GM12878 (cell line): ENCODE measurements around the gene UBE2D3. TPM values are rescaled to one million over a fixed set of nuclear protein-coding genes. Genes with fewer than 3 reads are reported as not detected.

Experiments used
- ATAC-seq: fragments of 200-7000 bp; cut with Tn5 transposase; 3 replicates; pipeline ENCODE4 v1.9.1; 2020; ENCODE audit warnings: mild to moderate bottlenecking, moderate library complexity
- BruUV-seq: library from RNA; stranded (reverse); fragments of 400-500 nt; replicated peaks from 2 replicates; lab custom pipeline; 2021; lab: Mats Ljungman, UMichigan
- CTCF ChIA-PET: fragments of 300-600 bp; sonication (Branson Sonifier 250); formaldehyde crosslinking; extraction: SDS; loops from one replicate; lab custom pipeline; 2021; ENCODE audit warnings: inconsistent platforms; lab: Yijun Ruan, JAX
- POLR2A ChIA-PET: fragments of 350-600 bp; formaldehyde crosslinking; extraction: SDS; loops from one replicate; lab custom pipeline; 2021; ENCODE audit warnings: inconsistent platforms; lab: Charles Lee
- RAD21 ChIA-PET: fragments of 300-600 bp; sonication (Branson Sonifier 250); formaldehyde crosslinking; loops from one replicate; lab custom pipeline; 2023; ENCODE audit warnings: antibody characterized with exemption; ENCODE audit not compliant: unreplicated experiment; lab: Charles Lee
- SMC1A ChIA-PET: fragments of 300-600 bp; sonication (Branson Sonifier 250); formaldehyde crosslinking; loops from one replicate; lab custom pipeline; 2023; ENCODE audit not compliant: unreplicated experiment, uncharacterized antibody; lab: Charles Lee
- DNase-seq: peaks from one replicate; pipeline ENCODE4 v3.0.0-alpha.2; 2011; ENCODE audit warnings: low read depth, low spot score
- FAIRE-seq: peaks from 3 replicates; lab custom pipeline; 2011; peaks lifted over from hg19 to GRCh38; lab: Jason Lieb, UNC
- H2AFZ ChIP-seq: 2 replicates; pipeline ENCODE4 v1.6.0; 2011; ENCODE audit warnings: low read depth, low read length, control low read depth; ENCODE audit not compliant: control insufficient read depth
- H3K27ac ChIP-seq: 2 replicates; pipeline ENCODE4 v1.5.1; 2011; ENCODE audit warnings: control low read depth; ENCODE audit not compliant: control insufficient read depth, insufficient read depth
- H3K27me3 ChIP-seq, 2 experiments: replicated peaks in 1 of 2; 2 replicates each; pipeline versions ENCODE4 v1.6.0 to v1.6.1; 2011; ENCODE audit warnings: low read length in 1 of 2; ENCODE audit not compliant: control insufficient read depth in 2 of 2, insufficient read depth in 2 of 2
- H3K36me3 ChIP-seq, 2 experiments: 2 replicates each; pipeline ENCODE4 v1.5.1; 2011; ENCODE audit warnings: low read length in 1 of 2; ENCODE audit not compliant: control insufficient read depth in 2 of 2, insufficient read depth in 2 of 2
- H3K4me1 ChIP-seq: 2 replicates; pipeline ENCODE4 v1.6.1; 2011; ENCODE audit warnings: mild to moderate bottlenecking, low read length, moderate library complexity, mixed read lengths; ENCODE audit not compliant: control insufficient read depth, insufficient read depth
- H3K4me2 ChIP-seq: 2 replicates; pipeline ENCODE4 v1.6.0; 2011; ENCODE audit warnings: control low read depth; ENCODE audit not compliant: control insufficient read depth, insufficient read depth
- H3K4me3 ChIP-seq: fragments of 200-600 bp; sonication (generic); 2 replicates; pipeline ENCODE4 v1.5.1; 2016
- H3K79me2 ChIP-seq: 2 replicates; pipeline ENCODE4 v1.6.0; 2011; ENCODE audit warnings: low read length; ENCODE audit not compliant: control insufficient read depth, insufficient read depth
- H3K9ac ChIP-seq: 2 replicates; pipeline ENCODE4 v1.8.0; 2011; ENCODE audit warnings: low read length, control low read depth, mixed read lengths; ENCODE audit not compliant: control insufficient read depth, insufficient read depth
- H3K9me3 ChIP-seq: replicated peaks from 3 replicates; pipeline ENCODE4 v1.5.1; 2011; ENCODE audit warnings: mild to moderate bottlenecking, low read length; ENCODE audit not compliant: control insufficient read depth, insufficient read depth
- H4K20me1 ChIP-seq: 2 replicates; pipeline ENCODE4 v1.6.0; 2011; ENCODE audit not compliant: control insufficient read depth, insufficient read depth
- SPI1 ChIP-seq: IDR thresholded peaks from 2 replicates; pipeline ENCODE4 v1.6.1; 2011; ENCODE audit warnings: low read depth, mild to moderate bottlenecking, low read length, moderate library complexity, borderline replicate concordance; ENCODE audit not compliant: insufficient read depth
- SRF ChIP-seq, 2 experiments: IDR thresholded peaks; 2 replicates each; pipeline ENCODE4 v1.6.1; 2011; ENCODE audit warnings: low read depth in 2 of 2, low read length in 2 of 2, mild to moderate bottlenecking in 1 of 2, moderate library complexity in 1 of 2
- TCF12 ChIP-seq: IDR thresholded peaks from 2 replicates; pipeline ENCODE4 v1.6.1; 2011; ENCODE audit warnings: low read depth, mild to moderate bottlenecking, low read length
- ZZZ3 ChIP-seq: IDR thresholded peaks from 2 replicates; pipeline ENCODE4 v1.6.1; 2011; ENCODE audit warnings: low read depth; ENCODE audit not compliant: control insufficient read depth, insufficient read length
- WGBS: methylation state at CpG from one replicate; pipeline ENCODE4 v1.1.6; 2016; ENCODE audit warnings: low lambda C conversion rate; ENCODE audit not compliant: insufficient replicate concordance, insufficient coverage; ENCODE audit errors: missing lambda C conversion rate; 5-methylcytosine and 5-hydroxymethylcytosine counted together
- in situ Hi-C: fragments of 300-500 bp; cut with MboI; formaldehyde crosslinking; loops from 9 replicates; pipeline ENCODE4 v1.14.3; 2018; ENCODE audit warnings: mixed read lengths
- intact Hi-C: fragments of 100-400 bp; cut with micrococcal nuclease; formaldehyde crosslinking; loops from one replicate; pipeline ENCODE4 v1.14.2; 2022; ENCODE audit not compliant: unreplicated experiment
- polyA plus RNA-seq, 11 experiments: library from polyadenylated mRNA; depleted of rRNA in 4 of 11; unstranded in 6 of 11; stranded (reverse) in 5 of 11; fragments of >200 nt; fragmentation: Nextera tagmentation in 4 of 11; fragmentation: Illumina TruSeq in 1 of 11; extraction: Ambion mirVana in 4 of 11; extraction: Trizol in 1 of 11; gene quantifications; 1 replicate in 1 of 11; 2 replicates in 10 of 11; pipeline versions ENCODE4 v1.2.1 to v1.2.3, GENCODE V29; 2011 to 2016; ENCODE audit warnings: inconsistent platforms in 2 of 11, missing spikeins in 2 of 11, low read depth in 1 of 11
- total RNA-seq, 4 experiments: library from RNA; depleted of rRNA in 3 of 4; stranded (reverse); fragments of >200 nt in 3 of 4; fragmentation: Illumina TruSeq in 1 of 4; extraction: Trizol in 1 of 4; gene quantifications; 2 replicates each; pipeline versions ENCODE4 v1.2.1 to v1.2.3, GENCODE V29; 2013 to 2021
- TF ChIP-seq, protein P1 (sequence below): IDR thresholded peaks from 2 replicates; pipeline ENCODE4 v1.6.1; 2012; ENCODE audit warnings: improper control_type of control experiment, low read depth, low read length; ENCODE audit not compliant: insufficient replicate concordance
- TF ChIP-seq, protein P2 (sequence below): fragments of 450-650 bp; IDR thresholded peaks from 2 replicates; pipeline ENCODE4 v1.6.1; 2017; ENCODE audit warnings: mild to moderate bottlenecking, moderate library complexity

The UBE2D3 gene
- total and polyA plus RNA-seq, 10 of the 15 experiments (the other 5 are each of a cell fraction or from before 2014, with no cell fraction given), result 162 to 572 (median 395) TPM

DNA sequence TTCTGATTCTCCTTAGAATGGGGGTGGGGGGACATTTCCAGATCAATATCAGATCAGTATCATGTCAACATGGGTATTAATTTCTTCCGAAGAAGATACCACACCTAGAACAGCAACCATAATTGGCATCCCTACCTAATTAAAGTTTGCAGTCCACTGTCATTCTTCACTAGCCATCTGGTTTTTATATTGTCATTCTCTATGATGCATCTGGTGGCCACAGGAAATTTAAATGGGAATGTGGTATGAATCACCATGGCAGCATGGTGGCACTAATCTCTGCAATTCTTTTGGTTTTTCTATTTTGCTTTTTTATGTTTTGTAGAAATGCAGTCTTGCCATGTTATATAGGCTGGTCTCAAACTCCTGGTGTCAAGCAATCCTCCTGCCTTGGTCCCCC lies 16.6 kb upstream of the UBE2D3 start:
- DNase-seq, result no peak
- CTCF ChIA-PET, result no interaction called here
- intact Hi-C loops, result no loop called here
- Histone ChIP-seq H2AFZ (no peak overlapping the region), H3K27ac (no peak overlapping the region), H3K79me2 (no peaks in the 10 kb centered on the region), H3K27me3 (no peaks in the 10 kb centered on the region), H3K4me3 (no peak overlapping the region), H3K36me3 (no peaks in the 10 kb centered on the region; a peak in 1 of 4 replicates), H3K4me1 (no peaks in the 10 kb centered on the region), H3K9me3 (no peaks in the 10 kb centered on the region; the same call in 2 of the 3 replicates), H4K20me1 (no peaks in the 10 kb centered on the region), H3K4me2 (no peak overlapping the region), H3K9ac (no peak overlapping the region)
- POLR2A ChIA-PET, result no interaction called here
- BruUV-seq, result no TSS peak
- FAIRE-seq, result no peak
- SMC1A ChIA-PET, result no interaction called here
- TF ChIP-seq SPI1, result no peak
- TF ChIP-seq, protein P1, sequence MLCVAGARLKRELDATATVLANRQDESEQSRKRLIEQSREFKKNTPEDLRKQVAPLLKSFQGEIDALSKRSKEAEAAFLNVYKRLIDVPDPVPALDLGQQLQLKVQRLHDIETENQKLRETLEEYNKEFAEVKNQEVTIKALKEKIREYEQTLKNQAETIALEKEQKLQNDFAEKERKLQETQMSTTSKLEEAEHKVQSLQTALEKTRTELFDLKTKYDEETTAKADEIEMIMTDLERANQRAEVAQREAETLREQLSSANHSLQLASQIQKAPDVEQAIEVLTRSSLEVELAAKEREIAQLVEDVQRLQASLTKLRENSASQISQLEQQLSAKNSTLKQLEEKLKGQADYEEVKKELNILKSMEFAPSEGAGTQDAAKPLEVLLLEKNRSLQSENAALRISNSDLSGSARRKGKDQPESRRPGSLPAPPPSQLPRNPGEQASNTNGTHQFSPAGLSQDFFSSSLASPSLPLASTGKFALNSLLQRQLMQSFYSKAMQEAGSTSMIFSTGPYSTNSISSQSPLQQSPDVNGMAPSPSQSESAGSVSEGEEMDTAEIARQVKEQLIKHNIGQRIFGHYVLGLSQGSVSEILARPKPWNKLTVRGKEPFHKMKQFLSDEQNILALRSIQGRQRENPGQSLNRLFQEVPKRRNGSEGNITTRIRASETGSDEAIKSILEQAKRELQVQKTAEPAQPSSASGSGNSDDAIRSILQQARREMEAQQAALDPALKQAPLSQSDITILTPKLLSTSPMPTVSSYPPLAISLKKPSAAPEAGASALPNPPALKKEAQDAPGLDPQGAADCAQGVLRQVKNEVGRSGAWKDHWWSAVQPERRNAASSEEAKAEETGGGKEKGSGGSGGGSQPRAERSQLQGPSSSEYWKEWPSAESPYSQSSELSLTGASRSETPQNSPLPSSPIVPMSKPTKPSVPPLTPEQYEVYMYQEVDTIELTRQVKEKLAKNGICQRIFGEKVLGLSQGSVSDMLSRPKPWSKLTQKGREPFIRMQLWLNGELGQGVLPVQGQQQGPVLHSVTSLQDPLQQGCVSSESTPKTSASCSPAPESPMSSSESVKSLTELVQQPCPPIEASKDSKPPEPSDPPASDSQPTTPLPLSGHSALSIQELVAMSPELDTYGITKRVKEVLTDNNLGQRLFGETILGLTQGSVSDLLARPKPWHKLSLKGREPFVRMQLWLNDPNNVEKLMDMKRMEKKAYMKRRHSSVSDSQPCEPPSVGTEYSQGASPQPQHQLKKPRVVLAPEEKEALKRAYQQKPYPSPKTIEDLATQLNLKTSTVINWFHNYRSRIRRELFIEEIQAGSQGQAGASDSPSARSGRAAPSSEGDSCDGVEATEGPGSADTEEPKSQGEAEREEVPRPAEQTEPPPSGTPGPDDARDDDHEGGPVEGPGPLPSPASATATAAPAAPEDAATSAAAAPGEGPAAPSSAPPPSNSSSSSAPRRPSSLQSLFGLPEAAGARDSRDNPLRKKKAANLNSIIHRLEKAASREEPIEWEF, result no peak
- TF ChIP-seq TCF12, result no peak
- no peak for TF ChIP-seq SRF (IDR thresholded peaks at IDR 0.05; ENCODE audit: low read depth in 2 of 2, low read length in 2 of 2)
- no peak for TF ChIP-seq ZZZ3
- TF ChIP-seq, protein P2, sequence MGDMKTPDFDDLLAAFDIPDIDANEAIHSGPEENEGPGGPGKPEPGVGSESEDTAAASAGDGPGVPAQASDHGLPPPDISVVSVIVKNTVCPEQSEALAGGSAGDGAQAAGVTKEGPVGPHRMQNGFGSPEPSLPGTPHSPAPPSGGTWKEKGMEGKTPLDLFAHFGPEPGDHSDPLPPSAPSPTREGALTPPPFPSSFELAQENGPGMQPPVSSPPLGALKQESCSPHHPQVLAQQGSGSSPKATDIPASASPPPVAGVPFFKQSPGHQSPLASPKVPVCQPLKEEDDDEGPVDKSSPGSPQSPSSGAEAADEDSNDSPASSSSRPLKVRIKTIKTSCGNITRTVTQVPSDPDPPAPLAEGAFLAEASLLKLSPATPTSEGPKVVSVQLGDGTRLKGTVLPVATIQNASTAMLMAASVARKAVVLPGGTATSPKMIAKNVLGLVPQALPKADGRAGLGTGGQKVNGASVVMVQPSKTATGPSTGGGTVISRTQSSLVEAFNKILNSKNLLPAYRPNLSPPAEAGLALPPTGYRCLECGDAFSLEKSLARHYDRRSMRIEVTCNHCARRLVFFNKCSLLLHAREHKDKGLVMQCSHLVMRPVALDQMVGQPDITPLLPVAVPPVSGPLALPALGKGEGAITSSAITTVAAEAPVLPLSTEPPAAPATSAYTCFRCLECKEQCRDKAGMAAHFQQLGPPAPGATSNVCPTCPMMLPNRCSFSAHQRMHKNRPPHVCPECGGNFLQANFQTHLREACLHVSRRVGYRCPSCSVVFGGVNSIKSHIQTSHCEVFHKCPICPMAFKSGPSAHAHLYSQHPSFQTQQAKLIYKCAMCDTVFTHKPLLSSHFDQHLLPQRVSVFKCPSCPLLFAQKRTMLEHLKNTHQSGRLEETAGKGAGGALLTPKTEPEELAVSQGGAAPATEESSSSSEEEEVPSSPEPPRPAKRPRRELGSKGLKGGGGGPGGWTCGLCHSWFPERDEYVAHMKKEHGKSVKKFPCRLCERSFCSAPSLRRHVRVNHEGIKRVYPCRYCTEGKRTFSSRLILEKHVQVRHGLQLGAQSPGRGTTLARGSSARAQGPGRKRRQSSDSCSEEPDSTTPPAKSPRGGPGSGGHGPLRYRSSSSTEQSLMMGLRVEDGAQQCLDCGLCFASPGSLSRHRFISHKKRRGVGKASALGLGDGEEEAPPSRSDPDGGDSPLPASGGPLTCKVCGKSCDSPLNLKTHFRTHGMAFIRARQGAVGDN, result no peak
- in situ Hi-C loops, result no loop called here
- 94% methylated on average over 1 of the region's 1 CpG for WGBS
- RAD21 ChIA-PET, result no interaction called here
- ATAC-seq, result no peak
